ENCODE data around the gene MAP3K1.
"Not testable (repeated sequence)": the region's sequence is repeated elsewhere in the genome, so short reads cannot be mapped to it uniquely, and the experiment has no call there.

The MAP3K1 gene

GRCh38 chr5:56814963-56815657 lies at the start of gene MAP3K1:
Gene MAP3K1, plus strand, starts transcription at chr5:56815549. Its CDS starts 25 bp downstream, at chr5:56815574.
- DNase-seq: peak; percentile 14

- DNase-seq: no peak
Observed at GRCh38 chr5:56766926-56767325, 48.4 kb upstream of the MAP3K1 start.

- no peak for DNase-seq
Observed at GRCh38 chr5:56769875-56770604, 45.3 kb upstream of the MAP3K1 start.

GRCh38 chr5:56772767-56773166 lies 42.6 kb upstream of the MAP3K1 start:
- no peak for DNase-seq

- DNase-seq: no peak
Observed at GRCh38 chr5:56774957-56775356, 40.4 kb upstream of the MAP3K1 start.

GRCh38 chr5:56776212-56776846 lies 39.0 kb upstream of the MAP3K1 start:
- DNase-seq: not testable (repeated sequence)

- no peak for DNase-seq
Observed at GRCh38 chr5:56783261-56783660, 32.1 kb upstream of the MAP3K1 start.

GRCh38 chr5:56786346-56786745 lies 29.0 kb upstream of the MAP3K1 start:
- DNase-seq: no peak

GRCh38 chr5:56791396-56791795 lies 24.0 kb upstream of the MAP3K1 start:
- no peak for DNase-seq

GRCh38 chr5:56798521-56798920 lies 16.8 kb upstream of the MAP3K1 start:
- DNase-seq: no peak

GRCh38 chr5:56800186-56800585 lies 15.2 kb upstream of the MAP3K1 start:
- DNase-seq: no peak

- no peak for DNase-seq
Observed at GRCh38 chr5:56801256-56801655, 14.1 kb upstream of the MAP3K1 start.

GRCh38 chr5:56802205-56802604 lies 13.1 kb upstream of the MAP3K1 start:
- peak; percentile 25 for DNase-seq

GRCh38 chr5:56803025-56803424 lies 12.3 kb upstream of the MAP3K1 start:
- peak; percentile 3 for DNase-seq

GRCh38 chr5:56803894-56804293 lies 11.5 kb upstream of the MAP3K1 start:
- no peak for DNase-seq

- no peak for DNase-seq
Observed at GRCh38 chr5:56807679-56808078, 7.7 kb upstream of the MAP3K1 start.

GRCh38 chr5:56808211-56808610 lies 7.1 kb upstream of the MAP3K1 start:
- DNase-seq: no peak

GRCh38 chr5:56810826-56811225 lies 4.5 kb upstream of the MAP3K1 start:
- DNase-seq: no peak

- no peak for DNase-seq
Observed at GRCh38 chr5:56812110-56812509, 3.2 kb upstream of the MAP3K1 start.

GRCh38 chr5:56813302-56813701 lies 2.0 kb upstream of the MAP3K1 start:
- no peak for DNase-seq

GRCh38 chr5:56814361-56814962 lies 887 bp upstream of the MAP3K1 start:
- DNase-seq: no peak

GRCh38 chr5:56815658-56816545 lies 553 bp downstream of the MAP3K1 start:
- DNase-seq: no peak
